Measurements from ENCODE around the gene PIEZO2.

DNA sequence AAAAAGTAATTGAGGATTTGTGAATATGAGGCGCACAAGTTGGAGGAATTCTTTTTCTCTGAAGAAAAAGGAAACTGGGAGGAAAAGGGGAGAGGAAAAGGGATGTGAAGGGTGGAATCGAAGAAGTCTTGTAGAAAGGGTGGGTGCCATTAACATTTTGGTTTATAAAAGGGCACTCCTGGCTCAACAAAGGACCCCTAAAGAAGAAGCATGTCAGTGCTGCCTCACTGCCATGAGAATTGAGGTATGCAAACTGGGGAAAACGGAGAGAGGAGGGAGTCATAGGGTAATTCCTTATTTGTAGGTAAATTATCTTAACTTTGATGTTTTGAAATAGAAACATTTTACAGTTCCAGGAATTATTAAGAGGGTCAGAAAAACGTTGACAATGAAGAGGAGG is 416.4 kb downstream of the PIEZO2 start:
- TF ChIP-seq, protein P1, sequence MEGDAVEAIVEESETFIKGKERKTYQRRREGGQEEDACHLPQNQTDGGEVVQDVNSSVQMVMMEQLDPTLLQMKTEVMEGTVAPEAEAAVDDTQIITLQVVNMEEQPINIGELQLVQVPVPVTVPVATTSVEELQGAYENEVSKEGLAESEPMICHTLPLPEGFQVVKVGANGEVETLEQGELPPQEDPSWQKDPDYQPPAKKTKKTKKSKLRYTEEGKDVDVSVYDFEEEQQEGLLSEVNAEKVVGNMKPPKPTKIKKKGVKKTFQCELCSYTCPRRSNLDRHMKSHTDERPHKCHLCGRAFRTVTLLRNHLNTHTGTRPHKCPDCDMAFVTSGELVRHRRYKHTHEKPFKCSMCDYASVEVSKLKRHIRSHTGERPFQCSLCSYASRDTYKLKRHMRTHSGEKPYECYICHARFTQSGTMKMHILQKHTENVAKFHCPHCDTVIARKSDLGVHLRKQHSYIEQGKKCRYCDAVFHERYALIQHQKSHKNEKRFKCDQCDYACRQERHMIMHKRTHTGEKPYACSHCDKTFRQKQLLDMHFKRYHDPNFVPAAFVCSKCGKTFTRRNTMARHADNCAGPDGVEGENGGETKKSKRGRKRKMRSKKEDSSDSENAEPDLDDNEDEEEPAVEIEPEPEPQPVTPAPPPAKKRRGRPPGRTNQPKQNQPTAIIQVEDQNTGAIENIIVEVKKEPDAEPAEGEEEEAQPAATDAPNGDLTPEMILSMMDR (IDR thresholded peaks at IDR 0.05): no peak
- TF ChIP-seq POLR2AphosphoS5 (IDR thresholded peaks at IDR 0.05; ENCODE audit: low read depth, low read length) (no peak), TCF7L2 (IDR thresholded peaks at IDR 0.05; ENCODE audit: low read depth, low read length) (no peak), SIN3A (IDR thresholded peaks at IDR 0.05; ENCODE audit: borderline replicate concordance, insufficient read depth, low read depth, low read length) (no peak)
- TF ChIP-seq, protein P2, sequence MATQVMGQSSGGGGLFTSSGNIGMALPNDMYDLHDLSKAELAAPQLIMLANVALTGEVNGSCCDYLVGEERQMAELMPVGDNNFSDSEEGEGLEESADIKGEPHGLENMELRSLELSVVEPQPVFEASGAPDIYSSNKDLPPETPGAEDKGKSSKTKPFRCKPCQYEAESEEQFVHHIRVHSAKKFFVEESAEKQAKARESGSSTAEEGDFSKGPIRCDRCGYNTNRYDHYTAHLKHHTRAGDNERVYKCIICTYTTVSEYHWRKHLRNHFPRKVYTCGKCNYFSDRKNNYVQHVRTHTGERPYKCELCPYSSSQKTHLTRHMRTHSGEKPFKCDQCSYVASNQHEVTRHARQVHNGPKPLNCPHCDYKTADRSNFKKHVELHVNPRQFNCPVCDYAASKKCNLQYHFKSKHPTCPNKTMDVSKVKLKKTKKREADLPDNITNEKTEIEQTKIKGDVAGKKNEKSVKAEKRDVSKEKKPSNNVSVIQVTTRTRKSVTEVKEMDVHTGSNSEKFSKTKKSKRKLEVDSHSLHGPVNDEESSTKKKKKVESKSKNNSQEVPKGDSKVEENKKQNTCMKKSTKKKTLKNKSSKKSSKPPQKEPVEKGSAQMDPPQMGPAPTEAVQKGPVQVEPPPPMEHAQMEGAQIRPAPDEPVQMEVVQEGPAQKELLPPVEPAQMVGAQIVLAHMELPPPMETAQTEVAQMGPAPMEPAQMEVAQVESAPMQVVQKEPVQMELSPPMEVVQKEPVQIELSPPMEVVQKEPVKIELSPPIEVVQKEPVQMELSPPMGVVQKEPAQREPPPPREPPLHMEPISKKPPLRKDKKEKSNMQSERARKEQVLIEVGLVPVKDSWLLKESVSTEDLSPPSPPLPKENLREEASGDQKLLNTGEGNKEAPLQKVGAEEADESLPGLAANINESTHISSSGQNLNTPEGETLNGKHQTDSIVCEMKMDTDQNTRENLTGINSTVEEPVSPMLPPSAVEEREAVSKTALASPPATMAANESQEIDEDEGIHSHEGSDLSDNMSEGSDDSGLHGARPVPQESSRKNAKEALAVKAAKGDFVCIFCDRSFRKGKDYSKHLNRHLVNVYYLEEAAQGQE (IDR thresholded peaks at IDR 0.05; ENCODE audit: insufficient read depth in 1 of 2, low read depth in 2 of 2, low read length in 1 of 2): no peak

Data from Panc1 (cell line).